GM12873 (cell line): ENCODE results near the gene TARBP2.
A peak's percentile ranks its signal among the peaks of the same experiment; 100 is the strongest.

Source experiments
- CTCF ChIP-seq: IDR thresholded peaks from 2 replicates; pipeline ENCODE4 v1.5.1; 2012; ENCODE audit warnings: low read depth, mild to moderate bottlenecking, moderate library complexity, low read length, control low read depth; ENCODE audit not compliant: insufficient read depth; ENCODE audit errors: missing control alignments

The TARBP2 gene

GRCh38 chr12:53539526-53539925, 38.4 kb downstream of the TARBP2 start:
- TF ChIP-seq CTCF = no peak

DNA sequence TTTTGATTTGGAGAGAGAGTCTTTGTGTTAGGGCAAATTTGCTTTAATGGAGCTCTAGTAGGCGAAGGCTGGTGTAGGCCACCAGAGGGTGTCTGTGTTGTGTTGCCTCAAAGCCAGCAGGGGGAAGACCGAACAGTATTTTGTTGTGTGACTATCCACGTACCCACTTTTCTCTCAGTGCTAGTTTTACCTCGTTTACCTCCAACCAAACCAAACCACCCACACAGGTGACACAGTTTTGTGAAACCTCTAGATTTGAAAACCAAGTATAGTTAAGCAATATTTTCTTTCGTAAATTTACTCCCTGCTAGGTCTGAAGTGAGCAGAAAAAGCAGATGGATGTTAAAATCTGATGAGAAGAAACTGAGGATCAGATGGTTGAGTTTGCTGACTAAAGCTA, 42.5 kb downstream of the TARBP2 start:
- TF ChIP-seq CTCF = peak; percentile 93

GRCh38 chr12:53550595-53550994, 49.5 kb downstream of the TARBP2 start:
- no peak for TF ChIP-seq CTCF

GRCh38 chr12:53551889-53552291, 50.8 kb downstream of the TARBP2 start:
- TF ChIP-seq CTCF = no peak

DNA sequence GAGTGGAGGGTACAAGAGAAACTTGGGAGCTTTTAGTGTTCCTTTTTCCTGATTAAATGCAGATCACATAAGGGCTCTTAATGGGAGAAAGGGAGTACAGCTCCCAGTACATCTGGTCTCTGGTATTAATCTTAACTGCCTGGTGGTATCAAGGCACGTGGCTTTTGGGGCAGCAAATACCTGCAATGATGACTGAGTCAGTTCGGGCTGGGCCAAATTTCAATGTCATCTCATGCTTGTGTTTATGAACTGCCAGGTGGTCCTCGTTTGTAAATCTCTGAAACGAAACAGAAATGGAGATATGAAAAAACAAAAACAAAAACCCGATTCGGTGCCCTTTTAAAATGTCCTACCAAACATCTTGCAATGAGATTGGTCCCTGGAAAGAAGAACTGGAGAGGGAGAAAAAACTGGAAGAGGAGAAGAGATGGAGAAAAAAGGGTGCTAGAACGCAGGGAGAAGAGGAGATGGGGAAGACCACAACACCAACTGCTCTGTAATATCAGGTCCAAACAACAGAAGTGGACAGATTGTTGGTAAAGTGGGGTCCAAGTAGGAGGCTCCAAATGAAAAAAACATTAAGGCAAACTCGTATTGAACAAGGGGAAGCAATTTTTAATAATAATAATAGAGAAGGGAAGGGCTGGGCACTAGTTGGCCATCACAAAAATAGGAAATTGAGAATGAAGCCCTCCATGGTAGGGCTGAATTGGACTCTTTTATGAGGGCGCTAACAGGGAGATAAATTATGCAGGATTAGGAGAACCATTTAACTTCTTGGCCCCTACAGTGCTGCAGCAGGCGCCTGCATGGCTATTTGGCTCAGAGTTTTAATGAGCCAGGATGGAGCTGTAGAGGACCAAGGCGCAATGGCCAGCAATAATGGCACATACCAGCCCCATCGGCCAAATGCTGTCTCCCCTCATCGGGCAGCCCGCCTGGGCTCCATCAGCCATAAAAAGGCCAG, 51.6 kb downstream of the TARBP2 start:
- TF ChIP-seq CTCF = no peak
